Thoracic aorta (tissue), 2 donors: ENCODE measurements around the gene APBA2. TPM values are rescaled to one million over a fixed set of nuclear protein-coding genes. Genes with fewer than 3 reads are reported as not detected.

Experiments used
- ATAC-seq: fragments of 150-250 bp; one replicate; pipeline ENCODE4 v1.8.0; 2017; ENCODE audit warnings: low read depth; ENCODE audit not compliant: insufficient number of reproducible peaks, low FRiP score
- DNase-seq: peaks from one replicate; pipeline ENCODE4 v3.0.0-alpha.2; 2020; ENCODE audit warnings: low spot score
- H3K27ac ChIP-seq, 2 donors: fragments of 200-600 bp; sonication (generic); 1 replicate in 1 of 2; 2 replicates in 1 of 2; pipeline ENCODE4 v1.5.1; 2016; ENCODE audit warnings: mild to moderate bottlenecking in 2 of 2, moderate library complexity in 2 of 2
- H3K27me3 ChIP-seq: fragments of 200-600 bp; sonication (generic); replicated peaks from 2 replicates; pipeline ENCODE4 v1.6.0; 2016; ENCODE audit warnings: mild to moderate bottlenecking; ENCODE audit not compliant: insufficient read depth
- H3K36me3 ChIP-seq: fragments of 200-600 bp; sonication (generic); one replicate; pipeline ENCODE4 v1.5.1; 2016
- H3K4me1 ChIP-seq, 2 donors: fragments of 200-600 bp; sonication (generic); 1 replicate in 1 of 2; 2 replicates in 1 of 2; pipeline versions ENCODE4 v1.5.1 to v1.6.0; 2016; ENCODE audit warnings: low read depth in 2 of 2, mild to moderate bottlenecking in 1 of 2; ENCODE audit not compliant: control insufficient read depth in 1 of 2
- H3K4me3 ChIP-seq: fragments of 200-600 bp; sonication (generic); 2 replicates; pipeline ENCODE4 v1.5.1; 2016; ENCODE audit warnings: mild to moderate bottlenecking
- H3K9me3 ChIP-seq: fragments of 200-600 bp; sonication (generic); 2 replicates; pipeline ENCODE4 v1.5.1; 2016
- total RNA-seq, 2 donors: library from RNA; depleted of rRNA; stranded (reverse); fragments of >200 nt; gene quantifications; one replicate each; pipeline versions ENCODE4 v1.1.0 to v1.2.3, GENCODE V29; 2016
- TF ChIP-seq, protein P1 (sequence below): fragments of 200-600 bp; sonication (generic); IDR thresholded peaks from one replicate; pipeline ENCODE4 v1.5.1; 2019; ENCODE audit warnings: antibody characterized with exemption

Gene APBA2
- total RNA-seq, 2 donors from 2014 or later = 4.9 to 5.6 TPM

DNA sequence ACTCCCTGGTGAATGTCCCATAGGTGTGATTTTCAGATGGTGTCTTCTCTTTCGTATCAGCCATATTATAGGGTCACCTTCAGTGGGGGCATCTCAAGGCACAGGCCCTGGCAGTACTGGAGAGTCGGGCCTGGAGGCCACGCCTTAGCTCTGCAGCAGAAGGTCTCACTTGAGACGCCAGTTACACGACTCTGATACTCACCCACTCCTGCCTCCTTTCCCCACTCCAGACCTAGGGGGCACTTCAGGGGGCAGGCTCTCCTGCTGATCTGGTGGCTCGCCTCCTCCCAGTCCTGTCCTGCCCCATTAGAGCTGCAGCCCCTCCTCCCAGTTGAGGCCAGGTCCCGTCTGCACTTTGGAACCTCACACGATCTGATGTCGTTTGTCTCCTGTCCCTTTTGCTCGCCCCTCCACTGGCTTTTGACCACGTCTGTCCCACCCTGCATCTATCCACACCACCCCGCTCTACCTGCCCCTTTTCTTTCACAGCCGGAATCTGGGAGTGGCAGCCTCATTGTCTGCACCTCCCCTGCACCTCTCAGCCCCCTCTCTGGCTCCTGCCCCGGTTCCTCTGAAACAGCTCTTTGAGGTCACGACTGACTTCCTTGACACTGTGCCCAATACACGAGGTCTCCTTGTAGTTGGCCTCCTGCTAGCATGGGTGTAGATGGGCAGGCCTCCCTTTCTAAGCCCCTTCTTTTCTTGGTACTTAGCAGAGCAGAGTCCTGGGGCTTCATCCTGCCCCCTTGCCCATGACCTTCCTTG lies 201.9 kb downstream of the APBA2 start:
- H3K9me3 ChIP-seq = no peaks in the 10 kb centered on the region
- DNase-seq (no peak), ATAC-seq (no peak)
- no peaks in the 10 kb centered on the region for H3K27me3 ChIP-seq
- H3K36me3 ChIP-seq = no peaks in the 10 kb centered on the region
- TF ChIP-seq, protein P1, sequence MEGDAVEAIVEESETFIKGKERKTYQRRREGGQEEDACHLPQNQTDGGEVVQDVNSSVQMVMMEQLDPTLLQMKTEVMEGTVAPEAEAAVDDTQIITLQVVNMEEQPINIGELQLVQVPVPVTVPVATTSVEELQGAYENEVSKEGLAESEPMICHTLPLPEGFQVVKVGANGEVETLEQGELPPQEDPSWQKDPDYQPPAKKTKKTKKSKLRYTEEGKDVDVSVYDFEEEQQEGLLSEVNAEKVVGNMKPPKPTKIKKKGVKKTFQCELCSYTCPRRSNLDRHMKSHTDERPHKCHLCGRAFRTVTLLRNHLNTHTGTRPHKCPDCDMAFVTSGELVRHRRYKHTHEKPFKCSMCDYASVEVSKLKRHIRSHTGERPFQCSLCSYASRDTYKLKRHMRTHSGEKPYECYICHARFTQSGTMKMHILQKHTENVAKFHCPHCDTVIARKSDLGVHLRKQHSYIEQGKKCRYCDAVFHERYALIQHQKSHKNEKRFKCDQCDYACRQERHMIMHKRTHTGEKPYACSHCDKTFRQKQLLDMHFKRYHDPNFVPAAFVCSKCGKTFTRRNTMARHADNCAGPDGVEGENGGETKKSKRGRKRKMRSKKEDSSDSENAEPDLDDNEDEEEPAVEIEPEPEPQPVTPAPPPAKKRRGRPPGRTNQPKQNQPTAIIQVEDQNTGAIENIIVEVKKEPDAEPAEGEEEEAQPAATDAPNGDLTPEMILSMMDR = no peak
- H3K4me3 ChIP-seq = no peak overlapping the region
- no peak overlapping the region for H3K27ac ChIP-seq
- H3K4me1 ChIP-seq = no peaks in the 10 kb centered on the region

DNA sequence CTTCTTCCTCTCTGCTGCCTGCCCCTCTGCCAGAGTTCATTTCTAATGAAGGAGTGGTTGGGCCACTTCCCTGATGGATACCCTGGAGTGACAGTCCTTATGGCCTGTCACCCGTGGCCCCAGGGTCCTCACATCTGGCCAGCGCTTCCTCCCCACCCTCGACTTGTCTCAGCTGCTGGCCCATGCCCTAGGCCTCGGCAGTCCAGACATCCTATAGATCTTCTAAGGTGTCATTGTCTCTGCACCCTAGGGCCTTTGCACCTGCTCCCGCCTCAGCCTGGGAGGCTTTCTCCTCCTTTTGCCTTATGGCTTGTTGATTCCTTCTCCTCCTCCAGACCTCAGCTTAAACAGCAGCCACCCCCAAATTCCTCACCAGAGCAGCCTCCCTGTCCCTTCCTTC lies 202.9 kb downstream of the APBA2 start:
- TF ChIP-seq, protein P1 = no peak
- Histone ChIP-seq H3K27ac (no peak overlapping the region), H3K4me1 (no peaks in the 10 kb centered on the region), H3K36me3 (no peaks in the 10 kb centered on the region), H3K27me3 (no peaks in the 10 kb centered on the region), H3K9me3 (no peaks in the 10 kb centered on the region), H3K4me3 (no peak overlapping the region)
- ATAC-seq (no peak), DNase-seq (no peak)

DNA sequence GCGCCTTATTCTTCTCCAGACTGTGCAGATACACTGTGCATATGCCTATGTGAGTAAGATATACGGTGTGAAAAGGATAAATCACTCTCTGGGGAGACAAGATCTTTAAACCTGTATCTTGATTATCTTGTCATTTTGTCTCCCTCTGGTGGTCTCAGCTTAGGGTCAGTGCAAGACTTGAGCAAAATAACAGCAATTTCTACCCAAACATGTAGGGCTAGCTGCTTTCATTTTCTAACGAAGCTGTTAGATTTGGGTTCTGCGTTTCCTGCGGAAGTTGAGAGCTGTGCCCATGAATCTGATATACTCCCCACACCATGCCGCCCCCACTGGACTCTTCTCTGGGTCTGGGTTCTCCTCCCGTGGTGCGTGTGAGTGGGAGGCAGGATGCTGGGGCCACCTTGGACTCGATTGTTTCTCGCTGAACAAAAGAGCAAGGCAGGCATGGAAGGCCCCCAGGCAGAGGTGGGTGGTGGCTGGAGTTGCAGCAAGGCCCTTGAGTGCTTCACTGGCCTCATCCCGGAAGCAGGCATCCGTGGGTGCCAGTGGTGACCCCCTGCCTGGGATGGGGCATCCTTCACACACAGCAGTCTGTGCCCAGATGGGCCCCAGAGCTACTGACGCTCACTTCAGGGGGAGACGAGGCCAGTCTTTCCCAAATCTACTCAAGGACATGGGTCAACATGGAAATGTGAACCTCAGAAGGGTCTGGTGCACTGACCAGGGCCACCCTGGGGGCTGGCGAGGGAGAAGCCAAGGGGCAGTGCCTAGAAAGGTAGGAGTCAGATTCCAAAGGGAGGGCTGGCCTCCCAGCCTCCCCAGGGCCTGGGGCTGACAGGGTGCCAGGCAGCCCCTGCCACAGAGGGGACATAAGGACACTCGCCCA lies 204.2 kb downstream of the APBA2 start:
- H3K27me3 ChIP-seq = no peaks in the 10 kb centered on the region
- no peak for DNase-seq
- H3K9me3 ChIP-seq = no peaks in the 10 kb centered on the region
- TF ChIP-seq, protein P1 = no peak
- H3K36me3 ChIP-seq = no peaks in the 10 kb centered on the region
- H3K4me1 ChIP-seq = no peaks in the 10 kb centered on the region
- H3K27ac ChIP-seq = no peak overlapping the region
- H3K4me3 ChIP-seq = no peak overlapping the region
- no peak for ATAC-seq

DNA sequence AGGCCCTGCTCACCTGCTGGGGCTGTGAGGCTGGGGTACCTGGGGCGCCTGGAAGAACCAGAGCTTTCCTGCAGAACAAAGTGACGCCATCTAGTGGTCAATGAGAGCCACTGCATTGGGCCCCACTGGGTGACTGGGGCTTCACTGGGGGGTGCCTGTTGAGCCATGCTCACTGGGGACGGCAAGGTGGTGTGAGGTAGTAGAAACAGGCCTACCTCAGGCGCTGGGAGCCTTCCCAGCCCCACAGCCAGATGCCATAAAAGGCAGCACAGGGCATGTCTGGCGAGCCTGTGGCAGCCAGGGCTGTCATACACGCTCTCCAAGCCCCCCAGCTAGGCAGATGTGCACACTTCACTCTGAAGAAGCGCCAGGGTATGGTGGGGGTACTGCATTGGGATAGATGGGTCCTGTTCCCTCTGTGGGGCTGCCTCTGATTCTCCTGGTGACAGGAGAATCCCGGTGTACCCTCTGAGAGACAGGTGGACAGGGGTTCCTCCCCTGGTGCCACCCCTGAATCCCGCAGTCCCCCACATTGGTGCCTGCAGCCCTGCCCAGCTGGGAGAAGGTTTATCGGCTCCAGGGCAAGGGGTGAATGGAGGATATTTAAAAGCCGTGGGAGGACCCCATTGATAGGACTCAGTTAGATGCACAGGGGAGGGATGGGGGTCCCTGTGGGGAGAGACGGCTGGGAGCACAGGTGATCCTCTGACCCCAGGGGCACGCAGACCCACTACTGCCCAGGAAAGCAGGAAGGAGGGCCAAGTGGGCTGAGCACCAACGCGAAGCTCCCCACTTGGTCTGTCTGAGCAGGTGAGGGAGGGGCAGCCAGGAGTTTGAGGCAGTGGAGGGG lies 205.1 kb downstream of the APBA2 start:
- no peak overlapping the region for H3K4me3 ChIP-seq
- DNase-seq (no peak), ATAC-seq (no peak)
- H3K27ac ChIP-seq = no peak overlapping the region
- no peaks in the 10 kb centered on the region for H3K9me3 ChIP-seq
- no peaks in the 10 kb centered on the region for H3K4me1 ChIP-seq
- H3K36me3 ChIP-seq = no peaks in the 10 kb centered on the region
- TF ChIP-seq, protein P1 = peak; percentile 57
- no peaks in the 10 kb centered on the region for H3K27me3 ChIP-seq
